ENCODE data around the gene NEGR1.

Gene NEGR1

DNA sequence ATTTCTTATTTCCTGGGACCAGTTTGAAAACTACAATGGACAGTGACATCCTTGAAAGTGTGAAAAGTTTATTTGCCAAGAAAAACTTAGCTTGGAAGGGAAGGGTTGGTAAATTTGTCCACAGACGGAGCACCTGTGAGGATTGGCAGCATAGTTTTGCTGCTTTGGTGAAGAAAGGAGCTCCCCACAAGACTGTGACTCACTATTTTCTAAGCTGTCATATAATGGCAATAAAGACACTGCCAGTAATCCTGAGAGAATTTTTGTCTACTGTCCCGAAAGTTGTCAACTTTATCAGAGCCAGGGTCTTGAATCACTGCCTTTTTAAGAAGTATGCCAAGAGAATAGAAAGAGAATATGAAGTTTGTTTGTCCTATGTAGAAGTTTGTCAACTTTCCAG is 230.8 kb downstream of the NEGR1 start:
- DNase-seq (ENCODE audit: extremely low read depth in 1 of 2, low read depth in 1 of 2), result no peak

DNA sequence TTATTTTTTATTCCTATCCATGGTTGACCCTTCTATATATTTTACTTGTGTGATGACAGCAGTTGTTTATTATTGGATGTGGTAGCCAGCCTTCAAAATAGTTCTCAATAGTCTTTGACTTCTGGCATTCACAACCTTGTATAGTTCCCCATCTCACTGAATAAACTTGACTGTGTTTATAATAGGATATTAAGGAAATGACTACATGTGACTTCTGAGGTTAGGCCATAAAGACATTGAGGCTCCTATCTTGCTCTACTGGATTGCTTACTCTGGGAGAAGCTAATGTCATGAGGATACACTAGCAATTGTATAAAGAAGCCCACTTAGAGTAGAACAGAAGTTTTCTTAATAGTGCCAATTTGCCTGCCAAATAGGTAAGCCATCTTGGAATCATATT is 231.8 kb downstream of the NEGR1 start:
- no peak for DNase-seq (ENCODE audit: extremely low read depth in 1 of 2, low read depth in 1 of 2)

DNA sequence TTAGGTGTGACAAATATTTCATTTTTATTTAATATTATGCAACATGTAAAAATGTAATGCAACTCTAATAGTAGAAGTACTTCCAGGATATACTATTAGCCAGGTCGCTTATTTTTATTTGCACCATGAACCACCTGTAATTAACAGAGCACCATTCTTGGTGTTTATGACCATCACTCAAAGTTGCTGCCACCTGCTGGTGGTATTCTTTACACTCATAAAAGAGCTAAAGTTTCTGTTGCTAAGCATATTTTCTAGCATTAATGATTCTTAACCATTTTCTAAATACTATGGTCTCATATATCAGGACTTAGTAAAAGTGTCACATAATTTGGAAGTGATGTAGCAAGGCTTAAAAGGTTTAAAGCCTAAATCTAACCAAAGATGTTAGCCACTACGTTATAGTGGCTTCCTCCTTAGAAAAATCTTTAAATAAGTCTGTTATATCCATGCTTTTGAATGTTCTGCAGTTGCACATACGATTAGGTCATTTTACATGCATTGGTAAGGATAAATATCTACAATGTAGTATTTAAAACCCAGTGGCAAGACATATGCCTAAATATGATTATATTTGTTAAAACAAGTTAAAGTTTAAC is 244.5 kb downstream of the NEGR1 start:
- DNase-seq (ENCODE audit: extremely low read depth in 1 of 2, low read depth in 1 of 2), result no peak

DNA sequence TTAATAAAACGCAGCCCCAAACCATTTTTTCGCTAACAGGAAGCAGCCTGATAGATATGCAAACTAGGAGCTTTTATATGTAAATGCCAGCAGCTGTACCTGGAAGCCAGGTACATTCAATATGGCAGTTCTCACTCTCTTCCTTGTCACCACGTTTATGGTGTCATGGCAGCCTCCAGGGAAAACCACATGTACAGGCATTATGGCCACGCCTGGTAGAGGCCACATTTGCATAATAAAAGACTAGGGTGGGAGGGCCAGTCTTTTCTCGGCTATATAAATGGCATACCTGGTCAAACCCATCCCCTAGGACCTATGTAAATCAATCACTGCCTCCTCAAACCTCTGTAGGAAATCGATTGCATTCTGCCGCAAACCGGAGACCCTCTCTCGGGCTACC is 247.5 kb downstream of the NEGR1 start:
- DNase-seq (ENCODE audit: extremely low read depth in 1 of 2, low read depth in 1 of 2), result no peak

DNA sequence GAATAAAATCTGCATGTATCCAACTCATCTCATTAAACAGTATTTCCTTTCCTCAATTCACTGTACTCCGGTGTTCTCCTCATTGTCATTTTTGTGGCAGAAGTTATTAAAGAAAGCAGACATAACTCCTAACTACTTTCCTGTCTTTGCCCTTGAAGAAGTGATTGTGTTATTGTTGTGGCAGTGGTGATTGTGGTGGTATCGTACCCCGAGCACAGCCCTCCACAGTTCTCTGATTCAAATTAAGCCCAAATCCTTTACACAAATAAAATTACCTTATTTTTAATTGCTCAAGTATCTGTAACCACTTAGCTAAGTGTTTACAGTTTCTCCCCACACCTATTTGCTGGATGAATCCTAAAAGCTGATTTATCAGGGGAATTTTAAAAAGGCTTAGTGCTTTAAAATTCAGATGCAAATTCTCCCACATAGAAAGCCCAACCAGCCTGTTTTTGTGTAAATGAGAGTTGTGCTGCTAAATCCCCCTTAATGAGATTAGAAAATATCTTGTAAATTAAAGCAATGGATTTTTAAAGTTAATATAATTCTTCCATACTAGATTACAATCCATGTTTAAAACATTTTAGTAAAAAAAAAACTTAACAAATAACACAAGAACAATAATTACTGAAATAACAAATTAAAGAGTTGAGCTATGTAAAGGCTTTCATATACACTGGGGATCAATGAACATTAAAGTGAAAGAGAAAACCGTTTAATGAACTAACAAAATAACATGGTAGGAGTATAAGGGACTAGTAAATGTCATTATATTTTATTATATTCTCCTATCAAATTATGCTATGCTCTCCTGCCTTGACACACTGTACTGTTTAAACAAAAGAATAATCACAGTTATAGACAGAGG is 259.0 kb downstream of the NEGR1 start:
- DNase-seq (ENCODE audit: extremely low read depth in 1 of 2, low read depth in 1 of 2), result no peak

DNA sequence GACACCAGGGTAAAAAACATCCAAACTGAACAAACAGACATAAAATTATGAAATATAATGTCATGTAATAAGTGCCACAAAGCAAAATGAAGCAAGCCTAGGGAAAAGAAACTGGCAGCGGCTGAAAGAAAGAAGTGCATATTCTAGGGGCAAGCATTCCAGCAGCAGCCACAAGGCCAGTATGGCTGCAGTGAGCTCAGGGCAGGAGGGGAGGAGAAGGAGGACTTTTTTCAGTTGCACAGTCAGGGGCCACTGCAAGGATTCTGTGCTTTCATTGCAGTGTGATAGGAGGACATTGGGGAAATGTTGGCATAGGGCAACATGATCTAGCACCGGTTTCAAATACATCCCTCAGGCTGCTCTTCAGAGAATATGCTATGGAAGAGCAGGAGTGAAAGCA is 263.8 kb downstream of the NEGR1 start:
- DNase-seq (ENCODE audit: extremely low read depth in 1 of 2, low read depth in 1 of 2), result no peak

DNA sequence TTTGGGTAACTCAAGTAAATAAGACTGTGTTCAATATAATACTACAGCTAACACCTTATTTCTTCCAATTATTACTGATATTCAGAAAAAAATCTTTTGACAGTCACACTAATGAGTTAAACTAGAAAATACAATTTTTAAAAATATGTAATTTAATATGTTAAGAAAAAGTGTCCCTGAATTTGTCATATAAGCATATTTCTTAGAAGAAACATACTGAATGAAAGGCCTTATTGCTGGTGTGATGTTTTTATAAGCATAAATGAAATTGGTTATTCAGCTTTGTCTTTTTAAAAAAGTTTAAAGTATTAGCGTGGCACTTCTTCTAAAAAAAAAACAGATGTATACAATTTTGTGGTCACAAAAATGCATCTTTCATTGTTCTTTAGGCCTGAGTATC is 267.3 kb downstream of the NEGR1 start:
- no peak for DNase-seq (ENCODE audit: extremely low read depth in 1 of 2, low read depth in 1 of 2)

DNA sequence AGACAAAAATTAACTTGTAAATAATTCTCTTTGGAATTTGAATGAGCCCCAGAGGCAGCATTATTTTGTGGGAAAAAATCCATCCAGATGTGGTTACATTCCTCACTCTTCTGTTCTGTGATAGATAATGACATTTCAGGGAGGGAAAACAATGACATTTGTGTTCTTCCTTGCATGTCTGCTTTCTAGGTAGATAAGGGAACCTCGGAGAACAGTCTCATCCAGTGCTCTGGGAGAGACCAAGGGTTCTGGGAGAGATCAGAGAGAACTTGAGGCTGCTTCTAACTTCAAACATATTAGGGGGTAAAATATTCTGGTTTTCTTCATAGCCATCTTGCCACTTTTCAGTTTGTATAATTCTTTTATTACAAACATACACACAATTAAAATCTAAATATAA is 269.2 kb downstream of the NEGR1 start:
- DNase-seq (ENCODE audit: extremely low read depth in 1 of 2, low read depth in 1 of 2), result no peak

DNA sequence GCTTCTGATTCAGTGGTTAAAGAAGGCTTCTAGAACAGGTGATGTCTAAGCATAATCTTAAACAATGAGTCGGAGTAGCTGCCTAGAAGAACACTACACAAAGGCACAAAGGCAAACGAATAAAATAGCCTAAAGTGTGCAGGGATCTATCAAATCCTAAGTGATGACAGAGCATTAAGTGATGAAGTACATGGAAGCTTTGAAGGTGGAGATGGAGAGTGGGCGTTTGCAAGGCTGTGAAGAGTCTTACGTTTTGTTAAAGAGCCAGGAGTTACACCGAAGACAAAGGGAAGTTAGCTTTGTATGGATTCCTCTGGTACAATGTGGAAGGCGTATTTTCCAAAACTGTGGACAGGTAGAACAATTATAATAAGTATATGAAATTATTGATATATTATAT is 270.6 kb downstream of the NEGR1 start:
- no peak for DNase-seq (ENCODE audit: extremely low read depth in 1 of 2, low read depth in 1 of 2)

DNA sequence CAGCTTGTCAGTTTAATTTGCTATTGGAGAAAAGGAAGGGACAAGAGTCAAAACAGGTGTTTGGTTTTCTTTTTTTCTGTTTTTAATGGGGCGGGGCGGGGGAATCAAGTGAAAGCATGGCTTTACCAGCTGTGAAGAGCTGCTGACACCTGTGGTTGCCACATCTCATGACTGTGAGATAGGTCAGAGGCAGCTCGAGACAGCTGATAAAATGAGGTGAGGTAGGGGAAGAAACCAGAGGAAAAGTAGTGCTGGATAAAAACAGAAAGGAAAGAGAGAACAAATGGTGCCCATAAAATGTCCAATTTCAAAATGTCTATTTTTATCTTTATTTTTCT is 272.3 kb downstream of the NEGR1 start:
- DNase-seq (ENCODE audit: extremely low read depth in 1 of 2, low read depth in 1 of 2), result no peak

DNA sequence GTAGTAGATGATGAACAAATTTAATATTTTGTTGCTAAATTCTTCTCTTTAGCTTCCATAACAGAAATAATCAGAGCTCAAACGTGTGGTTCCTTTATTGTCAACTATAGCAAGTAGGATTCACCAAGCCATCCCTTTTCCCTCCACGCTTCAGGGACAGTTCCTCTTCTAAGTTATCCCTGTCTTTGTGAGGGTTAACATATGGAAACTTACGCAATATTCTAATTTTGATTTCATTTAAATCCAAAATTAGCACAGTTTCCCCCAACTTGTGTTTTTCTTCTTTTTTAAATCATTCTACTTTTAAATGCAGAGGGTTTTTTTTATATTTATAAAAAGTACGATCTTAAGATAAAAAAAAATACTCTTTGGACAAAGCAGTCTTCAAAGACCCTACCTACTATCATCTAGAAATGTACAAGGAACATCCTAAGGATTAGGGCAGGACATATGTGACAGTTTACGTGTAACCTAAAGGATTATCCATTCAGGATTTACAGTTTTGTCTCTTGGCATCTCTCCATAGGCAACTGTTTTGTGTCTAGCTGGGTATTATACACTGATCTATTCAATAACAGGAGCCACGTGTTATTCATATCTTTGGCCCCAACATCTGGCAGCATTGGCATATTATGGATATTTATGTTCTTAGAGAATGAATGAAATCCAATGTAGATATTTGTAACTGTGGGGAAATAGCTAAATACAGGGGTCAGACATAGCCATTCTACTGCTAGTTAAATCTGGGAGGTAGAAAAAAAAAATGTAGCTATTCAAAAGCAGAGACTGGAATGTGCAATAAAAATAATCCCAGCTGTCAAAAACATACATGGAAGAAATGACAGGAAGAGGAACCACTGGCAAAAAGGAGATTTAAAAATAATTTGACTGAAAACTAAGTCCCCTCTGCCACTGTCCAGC is 272.9 kb downstream of the NEGR1 start:
- DNase-seq (ENCODE audit: extremely low read depth in 1 of 2, low read depth in 1 of 2), result no peak

DNA sequence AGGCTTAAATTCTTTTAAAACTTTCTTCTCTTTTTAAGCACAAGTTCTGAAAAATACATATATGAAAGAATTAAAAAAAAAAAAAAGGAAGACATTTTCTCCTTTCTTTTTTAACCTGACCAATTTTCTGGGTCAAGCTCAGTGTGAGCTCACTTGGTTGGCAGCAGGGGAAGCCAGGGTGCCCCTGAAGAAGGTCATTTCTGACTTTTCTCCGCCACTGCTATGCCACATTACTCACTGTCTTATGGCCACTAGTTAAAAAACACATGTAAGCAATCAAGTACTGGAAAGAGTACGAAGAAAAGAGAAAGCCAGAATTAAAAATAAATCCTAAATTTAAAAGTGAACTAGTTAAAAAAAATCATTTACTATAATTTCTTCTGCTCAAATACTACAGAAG is 275.0 kb downstream of the NEGR1 start:
- no peak for DNase-seq (ENCODE audit: extremely low read depth in 1 of 2, low read depth in 1 of 2)

DNA sequence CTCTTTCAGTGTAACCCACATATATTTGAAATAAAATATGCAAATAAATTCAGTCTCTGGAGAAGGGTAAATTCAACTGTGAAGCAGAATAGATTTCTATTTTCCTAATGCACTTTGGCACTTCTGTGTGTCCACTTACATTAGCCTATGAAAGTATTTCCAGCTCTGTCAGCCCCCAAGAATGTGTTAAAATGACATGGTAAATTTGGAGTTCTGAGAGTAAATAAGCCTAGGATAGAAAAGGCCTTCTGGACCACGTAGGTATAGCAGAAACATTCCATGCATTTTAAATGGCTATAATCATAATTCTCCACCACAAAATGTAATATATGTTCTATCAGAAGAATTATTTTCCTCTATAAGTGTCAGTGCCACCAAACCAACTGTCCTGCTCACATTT is 276.2 kb downstream of the NEGR1 start:
- no peak for DNase-seq (ENCODE audit: extremely low read depth in 1 of 2, low read depth in 1 of 2)

DNA sequence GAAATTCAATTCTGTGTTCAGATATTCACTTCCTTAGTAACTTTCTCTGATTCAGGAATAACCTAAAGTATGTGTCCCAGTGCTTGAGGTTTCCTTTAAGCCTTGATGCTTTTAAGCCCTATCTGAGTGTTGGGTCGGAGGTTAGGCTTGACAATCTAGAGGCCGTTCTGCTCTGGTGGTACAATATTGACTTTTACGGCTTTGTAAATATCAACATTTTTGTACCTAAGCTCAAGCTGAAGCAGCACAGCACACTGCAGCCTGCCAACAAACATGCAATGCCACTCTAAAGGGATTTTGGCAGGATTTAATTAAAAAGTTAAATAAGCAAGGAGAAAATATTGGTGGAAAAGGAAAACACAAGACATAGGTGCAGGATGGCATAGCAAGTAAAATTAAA is 279.2 kb downstream of the NEGR1 start:
- DNase-seq (ENCODE audit: extremely low read depth in 1 of 2, low read depth in 1 of 2), result no peak

DNA sequence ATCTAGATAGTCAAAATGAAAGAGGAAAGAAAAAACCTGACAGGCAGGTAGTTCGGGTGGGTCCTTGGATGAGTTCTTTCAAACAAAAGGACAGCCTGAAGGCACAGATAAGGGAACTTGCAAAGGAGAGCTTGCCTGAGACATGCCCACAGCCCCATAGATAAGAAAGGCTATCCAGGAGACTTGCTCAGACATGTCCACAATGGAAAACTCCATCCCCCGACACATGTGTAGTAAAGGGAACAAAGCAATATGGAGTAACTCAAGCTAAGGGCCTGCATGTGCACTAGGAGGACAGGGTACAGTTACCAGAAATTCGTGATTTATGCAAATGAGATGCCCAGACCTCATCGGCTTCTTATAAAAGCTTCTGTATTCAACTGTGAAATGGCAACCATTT is 281.5 kb downstream of the NEGR1 start:
- no peak for DNase-seq (ENCODE audit: extremely low read depth in 1 of 2, low read depth in 1 of 2)

DNA sequence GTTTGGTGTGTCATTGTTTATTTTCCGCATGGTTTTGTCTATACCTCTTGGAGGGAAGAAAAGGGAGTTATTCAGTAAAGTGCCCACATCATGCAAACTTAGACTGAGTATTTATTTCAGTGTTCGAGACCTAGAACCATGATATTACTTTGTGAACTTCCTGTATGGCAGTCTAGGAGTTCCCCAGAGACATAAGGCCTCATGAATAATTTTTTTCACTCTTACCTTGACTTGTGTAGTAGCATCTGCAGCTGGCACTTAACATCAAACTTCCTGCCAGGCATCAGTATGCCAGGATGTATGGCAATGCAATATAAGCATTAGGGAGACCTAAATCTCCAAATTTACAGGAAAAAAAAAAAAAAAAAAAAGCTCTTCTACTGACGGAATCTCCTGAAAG is 287.7 kb downstream of the NEGR1 start:
- no peak for DNase-seq (ENCODE audit: extremely low read depth in 1 of 2, low read depth in 1 of 2)

DNA sequence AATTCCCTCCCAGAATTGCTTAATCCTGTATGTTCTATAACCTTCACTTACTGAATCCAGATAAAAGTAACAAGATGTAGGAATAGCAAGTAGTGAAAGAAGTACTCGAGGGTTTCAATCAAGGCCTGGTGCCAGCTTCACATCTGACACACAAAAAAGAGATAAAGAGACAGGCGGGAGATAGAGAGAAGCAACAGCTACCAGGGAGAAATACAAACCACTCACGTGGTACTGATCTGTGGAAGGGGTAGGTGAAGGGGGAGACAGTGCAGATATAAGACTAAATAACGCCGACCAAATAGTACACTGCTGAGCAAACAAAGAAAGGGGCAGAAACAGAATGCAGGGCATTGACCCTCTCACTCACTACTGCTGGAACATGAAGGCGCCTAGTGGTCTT is 295.2 kb downstream of the NEGR1 start:
- no peak for DNase-seq (ENCODE audit: extremely low read depth in 1 of 2, low read depth in 1 of 2)

DNA sequence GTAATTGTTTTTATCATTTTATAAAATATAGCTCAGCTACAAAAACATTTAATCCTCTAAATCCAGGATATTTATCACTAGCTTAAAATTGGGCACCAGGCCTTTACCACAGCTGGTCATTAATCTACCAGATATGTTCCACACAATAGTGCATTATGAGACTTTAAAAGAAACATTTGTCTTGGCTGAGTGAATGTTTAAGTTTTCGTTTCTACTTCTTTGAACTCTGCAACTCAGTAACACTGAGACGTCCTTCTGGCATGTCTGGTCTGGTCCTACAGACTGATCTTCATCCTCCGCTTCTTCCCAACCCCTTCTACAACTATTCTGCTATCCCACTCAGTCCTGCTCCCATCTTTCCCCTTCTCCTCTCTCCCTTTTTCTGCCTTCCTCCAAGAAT is 296.2 kb downstream of the NEGR1 start:
- no peak for DNase-seq (ENCODE audit: extremely low read depth in 1 of 2, low read depth in 1 of 2)

DNA sequence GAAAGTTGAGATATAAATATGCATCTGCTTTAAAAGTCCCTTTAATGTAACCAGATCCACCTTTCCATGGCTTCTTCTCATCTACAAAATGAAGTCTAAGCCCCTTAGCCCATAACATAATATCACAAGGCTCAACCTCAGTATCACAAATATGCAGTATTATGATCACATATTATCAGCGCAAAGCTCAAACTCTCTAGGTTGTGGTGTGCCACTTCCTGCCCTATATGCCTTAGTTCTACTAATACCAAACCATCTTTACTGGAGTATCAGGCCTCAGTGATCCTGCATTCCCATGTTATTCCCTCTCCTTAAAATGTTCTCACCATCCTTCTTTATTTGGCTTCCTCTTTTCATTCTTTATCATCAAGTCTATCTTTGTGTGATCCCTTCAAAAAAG is 301.8 kb downstream of the NEGR1 start:
- DNase-seq (ENCODE audit: extremely low read depth in 1 of 2, low read depth in 1 of 2), result no peak

DNA sequence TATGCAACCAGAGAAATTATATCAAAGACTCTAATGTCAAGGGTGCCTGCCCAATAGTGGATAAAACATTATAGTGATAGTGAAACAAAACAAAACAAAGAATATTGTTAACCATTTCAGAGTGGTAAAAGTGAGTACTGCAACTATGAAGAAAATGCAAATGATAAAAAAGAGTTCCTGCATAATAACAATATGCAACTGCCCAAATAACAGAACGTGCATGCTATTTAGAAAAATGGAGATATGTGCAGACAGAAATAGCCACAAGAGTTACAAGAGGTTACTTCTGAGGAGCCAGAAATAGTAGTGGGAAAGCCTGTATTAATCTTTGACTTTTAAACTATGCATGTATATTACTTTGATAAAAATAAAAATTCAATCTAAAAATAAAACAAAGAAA is 302.5 kb downstream of the NEGR1 start:
- no peak for DNase-seq (ENCODE audit: extremely low read depth in 1 of 2, low read depth in 1 of 2)

DNA sequence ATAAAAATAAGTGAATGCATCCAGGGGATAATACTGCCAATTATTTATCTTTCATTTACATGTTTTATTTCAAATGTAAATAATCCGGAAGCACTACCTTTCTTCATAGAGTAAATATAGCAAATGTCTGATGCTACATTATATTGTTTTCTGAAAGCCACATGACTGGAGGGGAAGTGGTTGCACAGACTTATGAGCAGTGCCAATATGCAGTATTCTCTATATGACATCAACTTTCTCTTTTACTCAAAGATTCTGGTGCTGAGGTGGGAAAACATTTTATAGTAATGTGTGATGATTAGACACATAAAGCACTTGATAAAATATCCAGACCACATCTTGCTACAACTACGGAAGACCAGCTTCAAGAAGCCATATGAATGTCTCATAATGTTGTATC is 314.7 kb downstream of the NEGR1 start:
- DNase-seq (ENCODE audit: extremely low read depth in 1 of 2, low read depth in 1 of 2), result no peak

DNA sequence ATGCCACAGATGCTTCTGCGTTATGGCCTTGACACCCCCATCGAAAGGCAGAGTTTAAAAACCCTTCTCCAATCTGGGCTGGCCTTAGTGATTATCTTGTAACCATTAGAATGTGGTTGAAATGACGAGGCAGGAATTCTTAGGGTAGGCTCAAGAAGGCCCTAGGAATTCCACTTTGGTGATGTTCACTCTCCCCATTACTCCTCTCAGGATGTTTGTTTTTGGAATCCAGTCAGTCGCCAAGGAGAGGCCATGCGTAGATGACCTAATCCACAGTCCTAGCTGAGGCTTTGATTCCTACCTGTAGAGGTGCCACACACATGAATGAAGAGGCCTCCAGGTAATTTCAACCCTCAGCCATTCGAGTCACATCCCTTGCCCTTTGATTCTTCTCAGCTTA is 318.2 kb downstream of the NEGR1 start:
- no peak for DNase-seq (ENCODE audit: extremely low read depth in 1 of 2, low read depth in 1 of 2)
